ENCODE measurements around the gene TAGLN.
"Not testable (repeated sequence)": the region's sequence is repeated elsewhere in the genome, so short reads cannot be mapped to it uniquely, and the experiment has no call there.

Gene TAGLN

GRCh38 chr11:117181586-117182550 is 17.3 kb upstream of the TAGLN start:
- DNase-seq: no peak

GRCh38 chr11:117182551-117182935 is 16.6 kb upstream of the TAGLN start:
- no peak for DNase-seq

GRCh38 chr11:117183178-117183577 is 16.0 kb upstream of the TAGLN start:
- DNase-seq: not testable (repeated sequence)

GRCh38 chr11:117183724-117184349 is 15.3 kb upstream of the TAGLN start:
- DNase-seq: no peak

- DNase-seq: no peak
Measured at GRCh38 chr11:117185736-117186430, 13.3 kb upstream of the TAGLN start.

GRCh38 chr11:117186431-117186761 is 12.8 kb upstream of the TAGLN start:
- no peak for DNase-seq

GRCh38 chr11:117187007-117187406 is 12.2 kb upstream of the TAGLN start:
- no peak for DNase-seq

- no peak for DNase-seq
Measured at GRCh38 chr11:117187428-117187798, 11.8 kb upstream of the TAGLN start.

- no peak for DNase-seq
Measured at GRCh38 chr11:117187799-117188481, 11.2 kb upstream of the TAGLN start.

- no peak for DNase-seq
Measured at GRCh38 chr11:117188620-117189081, 10.5 kb upstream of the TAGLN start.

- DNase-seq: no peak
Measured at GRCh38 chr11:117189191-117189940, 9.8 kb upstream of the TAGLN start.

GRCh38 chr11:117189941-117190544 is 9.1 kb upstream of the TAGLN start:
- no peak for DNase-seq

GRCh38 chr11:117191680-117192400 is 7.3 kb upstream of the TAGLN start:
- no peak for DNase-seq

GRCh38 chr11:117192401-117192875 is 6.7 kb upstream of the TAGLN start:
- DNase-seq: no peak

GRCh38 chr11:117193130-117194020 is 5.8 kb upstream of the TAGLN start:
- DNase-seq: no peak

- no peak for DNase-seq
Measured at GRCh38 chr11:117194267-117194666, 4.9 kb upstream of the TAGLN start.

- no peak for DNase-seq
Measured at GRCh38 chr11:117195258-117195657, 3.9 kb upstream of the TAGLN start.

GRCh38 chr11:117195761-117196160 is 3.4 kb upstream of the TAGLN start:
- no peak for DNase-seq

- no peak for DNase-seq
Measured at GRCh38 chr11:117197006-117197405, 2.2 kb upstream of the TAGLN start.

All from NCI-H1417 treated with DMSO at 0.1 percent for 48 hours (cell line).